Measurements from ENCODE around the gene AGPAT2. TPM values are rescaled to one million over a fixed set of nuclear protein-coding genes. Genes with fewer than 3 reads are reported as not detected.

The AGPAT2 gene
- total RNA-seq, 1 donor from 2014 or later: 30.8 TPM

DNA sequence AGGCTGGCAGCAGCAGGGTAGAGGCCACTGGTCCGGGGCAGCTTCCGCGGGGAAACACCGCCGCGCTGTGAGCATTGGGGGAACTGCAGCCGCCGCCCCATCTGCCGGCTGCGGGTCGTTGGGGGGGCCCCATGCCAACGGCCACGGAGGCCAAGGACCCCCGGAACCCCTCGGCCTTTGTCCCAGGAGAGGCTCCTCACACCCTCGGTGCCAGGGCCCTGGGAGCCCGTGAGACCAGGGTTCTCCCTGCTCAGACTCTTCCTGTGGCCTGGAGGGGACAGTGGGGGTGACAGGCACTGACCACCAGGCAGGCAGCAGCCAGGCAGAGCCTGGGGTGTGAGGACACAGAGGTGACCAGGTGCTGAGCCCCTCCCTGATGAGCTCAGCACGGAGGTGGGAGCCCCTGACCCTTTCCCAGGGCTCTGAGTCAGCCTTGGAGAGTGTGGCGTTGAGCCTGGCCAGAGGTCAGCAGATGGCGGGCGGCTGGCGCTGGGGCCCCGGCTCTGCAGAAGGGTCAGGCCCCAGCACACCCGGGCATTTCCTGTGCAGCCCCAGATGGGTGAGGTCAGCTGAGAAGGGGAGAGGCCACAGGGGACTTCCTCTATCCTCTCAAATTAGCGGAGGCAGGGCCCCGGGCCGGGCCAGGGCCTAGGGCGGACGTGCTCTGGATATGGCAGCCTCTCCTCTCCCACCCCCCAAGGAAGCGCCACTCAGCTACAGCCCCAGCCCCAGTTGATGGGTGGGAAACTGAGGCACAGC lies 42.5 kb downstream of the AGPAT2 start:
- DNase-seq (ENCODE audit: low read depth) (no peak), FAIRE-seq (no peak)
- no peak overlapping the region for H3K4me3 ChIP-seq (ENCODE audit: insufficient read depth, low read depth, low read length)
- no peaks in the 10 kb centered on the region for H3K79me2 ChIP-seq (ENCODE audit: insufficient read depth, low read length)
- H3K27me3 ChIP-seq (ENCODE audit: insufficient read depth, low read length): peaks cover 4% of the 10 kb centered on the region
- peak overlapping the region; percentile 66 for H2AFZ ChIP-seq (ENCODE audit: low read depth, low read length)
- no peak overlapping the region for H3K9ac ChIP-seq (ENCODE audit: low read length)
- Mint-ChIP-seq H3K27me3 (ENCODE audit: low read depth, unreplicated experiment) (peaks cover 17% of the 10 kb centered on the region), H3K27ac (ENCODE audit: unreplicated experiment) (no peak overlapping the region), H3K36me3 (ENCODE audit: low read depth, unreplicated experiment) (no peaks in the 10 kb centered on the region), H3K9me3 (ENCODE audit: unreplicated experiment) (peaks cover 3% of the 10 kb centered on the region), H3K4me1 (ENCODE audit: low read depth, unreplicated experiment) (no peaks in the 10 kb centered on the region), H3K4me3 (ENCODE audit: unreplicated experiment) (no peak overlapping the region)
- TF ChIP-seq CTCF (IDR thresholded peaks at IDR 0.05; ENCODE audit: insufficient read depth, low read depth, low read length) (peak; percentile 39), EZH2 (IDR thresholded peaks at IDR 0.05; ENCODE audit: insufficient read depth, low read length) (no peak)
- no peak overlapping the region for H3K27ac ChIP-seq (ENCODE audit: low read depth, low read length)
- no peaks in the 10 kb centered on the region for H3K9me3 ChIP-seq (ENCODE audit: insufficient read depth, low read depth, low read length)
- H3K4me2 ChIP-seq (ENCODE audit: low read length): peak overlapping the region; percentile 65
- no peaks in the 10 kb centered on the region for H4K20me1 ChIP-seq (ENCODE audit: insufficient read depth, low read length)
- H3K36me3 ChIP-seq (ENCODE audit: insufficient read depth, low read length): no peaks in the 10 kb centered on the region
- peaks cover 8% of the 10 kb centered on the region for H3K4me1 ChIP-seq (ENCODE audit: insufficient read depth, low read length)

- Mint-ChIP-seq H3K36me3 (ENCODE audit: low read depth, unreplicated experiment) (no peaks in the 10 kb centered on the region), H3K27ac (ENCODE audit: unreplicated experiment) (no peak overlapping the region)
Measured at GRCh38 chr9:136644343-136644592, 43.0 kb downstream of the AGPAT2 start.

More at GRCh38 chr9:136644343-136644592, 43.0 kb downstream of the AGPAT2 start:
- Histone ChIP-seq H3K4me1 (ENCODE audit: insufficient read depth, low read length) (peaks cover 8% of the 10 kb centered on the region), H3K9ac (ENCODE audit: low read length) (no peak overlapping the region), H3K4me3 (ENCODE audit: insufficient read depth, low read depth, low read length) (no peak overlapping the region), H3K36me3 (ENCODE audit: insufficient read depth, low read length) (no peaks in the 10 kb centered on the region), H4K20me1 (ENCODE audit: insufficient read depth, low read length) (no peaks in the 10 kb centered on the region), H2AFZ (ENCODE audit: low read depth, low read length) (no peak overlapping the region), H3K9me3 (ENCODE audit: insufficient read depth, low read depth, low read length) (no peaks in the 10 kb centered on the region), H3K27ac (ENCODE audit: low read depth, low read length) (no peak overlapping the region), H3K4me2 (ENCODE audit: low read length) (peak overlapping the region; percentile 65), H3K79me2 (ENCODE audit: insufficient read depth, low read length) (no peaks in the 10 kb centered on the region), H3K27me3 (ENCODE audit: insufficient read depth, low read length) (peaks cover 4% of the 10 kb centered on the region)
- FAIRE-seq: no peak
- DNase-seq (ENCODE audit: low read depth): peak; percentile 32
- no peaks in the 10 kb centered on the region for H3K4me1 Mint-ChIP-seq (ENCODE audit: low read depth, unreplicated experiment)
- H3K4me3 Mint-ChIP-seq (ENCODE audit: unreplicated experiment): no peak overlapping the region
- peaks cover 17% of the 10 kb centered on the region for H3K27me3 Mint-ChIP-seq (ENCODE audit: low read depth, unreplicated experiment)
- H3K9me3 Mint-ChIP-seq (ENCODE audit: unreplicated experiment): peaks cover 3% of the 10 kb centered on the region
- TF ChIP-seq CTCF (IDR thresholded peaks at IDR 0.05; ENCODE audit: insufficient read depth, low read depth, low read length) (no peak), EZH2 (IDR thresholded peaks at IDR 0.05; ENCODE audit: insufficient read depth, low read length) (no peak)
